GM21737 (cell line): ENCODE results near the gene ARPC1B.

Experiments used
- ATAC-seq: cut with Tn5 transposase; IDR thresholded peaks from one replicate; pipeline ENCODE4 v1.9.1; 2021; ENCODE audit warnings: mild to moderate bottlenecking, moderate library complexity; ENCODE audit not compliant: unreplicated experiment

The ARPC1B gene

GRCh38 chr7:99440195-99440594, 65.7 kb downstream of the ARPC1B start:
- ATAC-seq: no peak
